HG03521 (cell line): ENCODE data around the gene ZYG11B.
"Not testable (repeated sequence)": the region's sequence is repeated elsewhere in the genome, so short reads cannot be mapped to it uniquely, and the experiment has no call there.

Experiments
- ATAC-seq: cut with Tn5 transposase; IDR thresholded peaks from one replicate; pipeline ENCODE4 v1.9.1; 2021; ENCODE audit warnings: mild to moderate bottlenecking, moderate library complexity; ENCODE audit not compliant: unreplicated experiment

The ZYG11B gene

GRCh38 chr1:52751589-52752483 lies 25.6 kb downstream of the ZYG11B start:
- no peak for ATAC-seq

DNA sequence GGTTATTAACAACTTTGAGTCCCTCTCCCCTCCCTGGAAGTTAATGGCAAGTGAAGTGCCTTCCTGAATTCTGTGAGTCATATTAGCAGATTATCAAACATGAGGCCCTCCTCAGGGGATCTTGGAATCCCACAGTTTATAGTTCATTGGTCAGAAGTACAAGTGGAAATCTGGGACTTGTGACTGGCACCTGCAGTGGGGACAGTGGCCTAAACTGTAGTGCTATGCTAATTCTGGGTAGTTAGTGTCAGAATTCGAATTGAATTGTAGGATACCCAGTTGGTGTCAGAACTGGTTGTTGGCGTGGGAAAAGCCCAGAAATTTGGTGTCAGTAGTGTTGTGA lies 26.2 kb downstream of the ZYG11B start:
- ATAC-seq, result no peak

DNA sequence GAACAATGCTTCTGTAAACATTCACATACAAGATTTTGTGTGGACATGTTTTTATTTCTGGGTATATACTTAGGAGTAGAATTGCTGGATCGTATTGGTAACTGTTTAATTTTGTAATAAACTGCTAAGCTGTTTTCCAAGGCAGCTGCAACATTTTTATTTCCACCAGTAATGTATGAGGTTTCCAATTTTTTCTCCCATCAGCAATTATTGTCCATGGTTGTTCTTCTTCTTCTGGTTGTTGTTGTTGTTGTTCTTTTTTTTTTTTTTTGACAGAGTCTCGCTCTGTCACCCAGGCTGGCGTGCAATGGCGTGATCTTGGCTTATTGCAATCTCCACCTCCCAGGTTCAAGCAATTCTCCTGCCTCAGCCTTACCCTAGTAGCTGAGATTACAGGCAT lies 26.9 kb downstream of the ZYG11B start:
- no peak for ATAC-seq

DNA sequence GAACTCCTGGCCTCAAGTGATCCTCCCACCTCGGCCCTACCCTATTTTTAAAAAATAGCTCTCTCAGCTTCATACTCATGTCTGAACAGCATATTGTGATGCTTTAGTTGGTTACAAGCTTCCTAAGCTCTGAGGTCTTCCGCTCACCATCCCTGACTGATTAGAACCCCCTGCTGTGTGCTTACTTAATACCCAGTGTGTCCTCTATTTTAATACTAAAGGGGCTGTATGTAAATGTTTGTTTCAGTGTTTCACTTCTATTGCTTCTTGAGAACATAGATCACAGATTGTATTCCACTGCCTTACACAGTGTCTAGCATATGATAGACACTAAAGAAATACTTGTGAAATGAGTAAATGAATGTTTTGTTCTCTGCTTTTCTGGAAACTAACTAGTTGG lies 29.8 kb downstream of the ZYG11B start:
- no peak for ATAC-seq

GRCh38 chr1:52759908-52760307 lies 33.7 kb downstream of the ZYG11B start:
- no peak for ATAC-seq

GRCh38 chr1:52767596-52768280 lies 41.5 kb downstream of the ZYG11B start:
- ATAC-seq, result no peak

DNA sequence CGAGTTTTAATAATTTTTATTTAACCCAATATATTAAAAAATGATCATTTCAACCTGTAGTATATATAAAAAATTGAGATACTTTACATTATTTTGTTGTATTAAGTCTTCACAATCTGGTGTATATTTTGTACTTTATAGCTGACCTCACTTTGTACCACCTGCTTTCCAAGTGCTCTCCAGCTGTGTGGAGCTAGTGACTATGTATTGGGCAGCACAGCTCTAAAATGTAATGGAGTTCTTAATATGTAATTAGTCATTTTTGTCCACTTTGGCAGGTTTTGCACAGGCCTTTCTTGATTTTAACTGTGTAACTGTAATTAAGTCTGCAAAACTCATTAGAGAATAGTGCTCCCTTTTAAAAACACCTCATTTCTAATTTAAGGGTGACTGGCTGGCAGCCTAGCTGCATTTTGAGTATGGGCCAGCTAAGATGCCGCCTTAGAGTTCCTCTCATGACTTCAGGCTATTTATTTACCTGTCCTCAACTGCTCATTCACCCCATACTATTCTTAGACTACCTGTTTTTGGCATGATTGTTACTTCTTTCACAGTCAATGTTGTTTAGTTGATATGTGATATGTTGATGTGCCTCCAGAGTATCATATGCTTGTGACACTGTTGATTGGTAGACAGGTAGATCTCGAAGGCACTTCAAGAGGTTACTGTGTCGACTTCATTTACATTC lies 43.2 kb downstream of the ZYG11B start:
- ATAC-seq, result no peak

DNA sequence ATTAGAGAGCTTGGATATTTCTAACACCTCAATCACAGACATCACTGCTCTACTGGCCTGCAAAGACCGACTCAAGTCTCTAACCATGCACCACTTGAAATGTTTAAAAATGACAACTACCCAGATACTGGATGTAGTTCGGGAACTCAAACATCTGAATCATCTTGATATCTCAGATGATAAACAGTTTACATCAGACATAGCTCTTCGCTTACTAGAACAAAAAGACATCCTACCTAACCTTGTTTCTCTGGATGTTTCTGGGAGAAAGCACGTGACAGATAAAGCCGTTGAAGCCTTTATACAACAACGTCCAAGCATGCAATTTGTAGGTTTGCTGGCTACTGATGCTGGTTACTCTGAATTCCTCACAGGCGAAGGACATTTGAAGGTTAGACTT lies 45.1 kb downstream of the ZYG11B start:
- ATAC-seq, result no peak

GRCh38 chr1:52786148-52786547 lies 59.9 kb downstream of the ZYG11B start:
- no peak for ATAC-seq

GRCh38 chr1:52790429-52790828 lies 64.2 kb downstream of the ZYG11B start:
- ATAC-seq, result not testable (repeated sequence)

- no peak for ATAC-seq
Measured at GRCh38 chr1:52792036-52792435, 65.8 kb downstream of the ZYG11B start.

GRCh38 chr1:52793717-52794116 lies 67.5 kb downstream of the ZYG11B start:
- ATAC-seq, result not testable (repeated sequence)

- ATAC-seq, result no peak
Measured at GRCh38 chr1:52795464-52795863, 69.2 kb downstream of the ZYG11B start.

GRCh38 chr1:52798331-52798730 lies 72.1 kb downstream of the ZYG11B start:
- no peak for ATAC-seq

DNA sequence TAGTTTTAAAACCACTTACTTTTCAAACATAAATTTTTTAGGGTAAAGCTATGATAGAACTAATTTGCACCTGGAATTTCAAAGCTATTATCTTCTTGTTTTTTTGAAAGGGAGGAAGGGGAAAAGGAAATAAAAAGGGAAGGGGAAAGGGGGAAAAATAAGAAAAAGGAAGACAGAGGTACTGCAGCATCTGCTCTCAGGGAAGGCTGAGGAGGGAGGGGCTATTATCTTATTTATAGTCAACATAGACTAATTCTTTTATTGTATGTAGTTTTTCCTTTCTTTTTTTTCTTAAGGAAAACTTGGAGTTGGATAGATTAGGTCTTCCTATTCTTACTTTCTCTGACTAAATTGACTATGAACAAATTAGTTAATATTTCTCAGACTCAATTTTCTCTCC lies 74.8 kb downstream of the ZYG11B start:
- ATAC-seq, result no peak

DNA sequence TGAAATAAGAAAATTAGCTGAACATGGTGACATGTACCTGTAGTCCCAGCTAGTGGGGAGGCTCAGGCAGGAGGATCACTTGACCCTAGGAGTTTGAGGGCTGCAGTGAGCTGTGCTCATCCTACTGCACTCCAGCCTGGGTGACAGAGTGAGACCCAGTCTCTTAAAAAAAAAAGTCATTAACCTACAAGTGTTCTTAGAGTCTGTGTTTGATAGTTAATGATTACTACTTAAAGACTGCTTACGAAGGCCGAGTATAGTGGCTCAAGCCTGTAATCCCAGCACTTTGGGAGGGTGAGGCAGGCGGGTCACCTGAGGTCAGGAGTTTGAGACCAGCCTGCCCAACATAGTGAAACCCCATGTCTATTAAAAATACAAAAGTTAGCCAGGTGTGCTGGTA lies 77.8 kb downstream of the ZYG11B start:
- ATAC-seq, result not testable (repeated sequence)

DNA sequence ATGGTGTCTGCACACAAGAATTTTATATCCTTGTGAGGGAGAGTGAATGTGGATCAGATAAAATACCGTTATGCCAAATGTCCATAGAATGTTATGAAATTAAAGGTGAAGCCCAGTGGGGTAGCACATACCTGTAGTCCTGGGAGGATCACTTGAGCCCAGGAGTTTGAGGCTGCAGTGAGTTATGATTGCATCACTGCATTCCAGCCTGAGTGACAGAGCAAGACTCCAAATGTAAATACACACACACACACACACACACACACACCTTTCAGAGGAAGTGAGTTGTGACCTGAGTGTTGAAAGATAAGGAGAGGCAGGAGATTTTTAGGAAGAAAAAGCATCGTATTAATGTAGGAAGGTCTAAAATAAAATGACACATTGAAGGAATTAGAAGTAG lies 88.2 kb downstream of the ZYG11B start:
- no peak for ATAC-seq

DNA sequence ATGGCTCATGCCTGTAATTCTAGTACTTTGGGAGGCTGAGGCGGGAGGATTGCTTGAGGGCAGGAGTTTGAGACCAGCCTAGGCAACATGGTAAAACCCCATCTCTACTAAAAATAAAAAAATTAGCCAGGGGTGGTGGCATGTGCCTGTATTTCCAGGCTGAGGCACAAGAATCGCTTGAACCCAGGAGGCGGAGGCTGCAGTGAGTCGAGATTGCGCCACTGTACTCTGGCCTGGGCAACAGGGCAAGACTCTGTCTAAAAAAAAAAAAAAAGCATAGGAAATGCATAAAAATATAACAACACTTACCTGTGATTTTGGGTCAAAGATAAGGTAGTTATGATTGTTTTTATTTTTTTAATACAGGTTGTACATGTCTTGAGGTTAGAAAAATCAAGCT lies 94.6 kb downstream of the ZYG11B start:
- ATAC-seq, result not testable (repeated sequence)

GRCh38 chr1:52825868-52826267 lies 99.6 kb downstream of the ZYG11B start:
- no peak for ATAC-seq

DNA sequence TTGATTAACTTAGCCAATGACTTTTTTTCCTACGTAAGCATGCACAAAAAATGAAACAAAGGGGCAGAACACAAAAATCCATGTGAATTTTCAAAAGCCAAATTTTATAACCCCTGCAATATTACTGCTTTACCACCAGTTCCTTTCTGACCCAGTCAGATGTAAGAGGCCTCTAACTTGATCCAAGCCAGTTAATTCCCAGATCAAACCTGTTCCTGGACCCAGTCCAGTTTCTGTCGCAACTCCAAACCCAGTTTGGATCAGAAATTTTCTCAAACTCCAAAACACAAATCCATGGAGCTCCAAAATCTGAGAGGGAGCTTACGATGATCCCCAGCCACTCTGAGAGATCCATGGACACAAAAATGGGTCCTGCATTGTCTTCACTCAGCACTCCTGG lies 108.5 kb downstream of the ZYG11B start:
- no peak for ATAC-seq

GRCh38 chr1:52836035-52836434 lies 109.8 kb downstream of the ZYG11B start:
- ATAC-seq, result no peak

- ATAC-seq, result not testable (repeated sequence)
Measured at GRCh38 chr1:52839175-52839574, 112.9 kb downstream of the ZYG11B start.
